ENCODE results near the gene MEIS3.

DNA sequence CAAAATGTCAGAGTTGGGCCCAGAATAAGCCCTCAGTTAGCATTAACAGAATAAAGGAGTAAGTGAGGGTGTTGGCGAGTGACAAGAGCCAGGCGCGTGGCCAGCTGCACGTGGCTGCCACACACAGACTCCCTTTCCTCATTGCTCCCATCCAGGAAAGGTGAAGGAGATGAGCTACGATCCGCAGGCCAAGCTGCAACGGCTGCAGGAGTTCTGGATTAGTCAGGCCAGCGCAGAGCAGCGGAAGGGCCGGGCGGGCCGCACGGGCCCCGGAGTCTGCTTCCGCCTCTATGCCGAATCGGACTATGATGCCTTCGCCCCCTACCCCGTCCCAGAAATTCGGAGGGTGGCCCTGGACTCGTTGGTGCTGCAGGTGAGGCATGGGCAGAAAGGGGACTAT is 57.0 kb downstream of the MEIS3 start:
- TF ChIP-seq POLR2A (IDR thresholded peaks at IDR 0.05) = no peak
- TF ChIP-seq, protein P1, sequence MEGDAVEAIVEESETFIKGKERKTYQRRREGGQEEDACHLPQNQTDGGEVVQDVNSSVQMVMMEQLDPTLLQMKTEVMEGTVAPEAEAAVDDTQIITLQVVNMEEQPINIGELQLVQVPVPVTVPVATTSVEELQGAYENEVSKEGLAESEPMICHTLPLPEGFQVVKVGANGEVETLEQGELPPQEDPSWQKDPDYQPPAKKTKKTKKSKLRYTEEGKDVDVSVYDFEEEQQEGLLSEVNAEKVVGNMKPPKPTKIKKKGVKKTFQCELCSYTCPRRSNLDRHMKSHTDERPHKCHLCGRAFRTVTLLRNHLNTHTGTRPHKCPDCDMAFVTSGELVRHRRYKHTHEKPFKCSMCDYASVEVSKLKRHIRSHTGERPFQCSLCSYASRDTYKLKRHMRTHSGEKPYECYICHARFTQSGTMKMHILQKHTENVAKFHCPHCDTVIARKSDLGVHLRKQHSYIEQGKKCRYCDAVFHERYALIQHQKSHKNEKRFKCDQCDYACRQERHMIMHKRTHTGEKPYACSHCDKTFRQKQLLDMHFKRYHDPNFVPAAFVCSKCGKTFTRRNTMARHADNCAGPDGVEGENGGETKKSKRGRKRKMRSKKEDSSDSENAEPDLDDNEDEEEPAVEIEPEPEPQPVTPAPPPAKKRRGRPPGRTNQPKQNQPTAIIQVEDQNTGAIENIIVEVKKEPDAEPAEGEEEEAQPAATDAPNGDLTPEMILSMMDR (IDR thresholded peaks at IDR 0.05) = no peak
